Omental fat pad (tissue), 4 donors: ENCODE results near the gene COL6A1. TPM values are rescaled to one million over a fixed set of nuclear protein-coding genes. Genes with fewer than 3 reads are reported as not detected.
A peak's percentile ranks its signal among the peaks of the same experiment; 100 is the strongest.

Experiments
- ATAC-seq: fragments of 150-250 bp; one replicate; pipeline ENCODE4 v1.9.1; 2016; ENCODE audit warnings: mild to moderate bottlenecking, moderate library complexity; ENCODE audit not compliant: low FRiP score
- DNase-seq: peaks from one replicate; pipeline ENCODE4 v3.0.0-alpha.2; 2019; ENCODE audit warnings: low spot score
- total RNA-seq, 4 donors: library from RNA; depleted of rRNA; stranded (reverse); fragments of >200 nt; gene quantifications; one replicate each; pipeline ENCODE4 v1.1.0, GENCODE V29; 2016
- TF ChIP-seq, protein P1 (sequence below), 3 donors: fragments of 450-650 bp; IDR thresholded peaks; one replicate each; pipeline ENCODE4 v1.5.1; 2016 to 2017; ENCODE audit warnings: antibody characterized with exemption in 3 of 3, mild to moderate bottlenecking in 3 of 3, moderate library complexity in 2 of 3

The COL6A1 gene
- total RNA-seq, 4 donors from 2014 or later: 410 to 1,024 (median 521) TPM

DNA sequence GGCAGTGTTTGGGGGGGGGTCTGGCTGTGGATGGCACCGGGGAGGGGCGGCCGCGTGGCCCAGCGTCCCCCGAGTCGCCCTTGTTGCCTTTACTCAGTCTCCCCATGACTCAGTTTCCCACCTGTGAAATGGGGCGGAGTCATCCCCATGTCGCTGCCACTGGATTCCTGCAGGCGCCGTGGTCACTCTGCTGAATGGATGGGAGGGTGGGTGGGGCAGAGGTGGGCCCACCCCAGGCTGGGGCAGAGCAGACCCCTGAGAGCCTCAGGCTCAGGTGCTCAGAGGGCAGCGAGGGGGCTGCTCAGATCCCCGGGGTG lies 2.0 kb downstream of the COL6A1 start:
- no peak for DNase-seq
- no peak for ATAC-seq
- TF ChIP-seq, protein P1, sequence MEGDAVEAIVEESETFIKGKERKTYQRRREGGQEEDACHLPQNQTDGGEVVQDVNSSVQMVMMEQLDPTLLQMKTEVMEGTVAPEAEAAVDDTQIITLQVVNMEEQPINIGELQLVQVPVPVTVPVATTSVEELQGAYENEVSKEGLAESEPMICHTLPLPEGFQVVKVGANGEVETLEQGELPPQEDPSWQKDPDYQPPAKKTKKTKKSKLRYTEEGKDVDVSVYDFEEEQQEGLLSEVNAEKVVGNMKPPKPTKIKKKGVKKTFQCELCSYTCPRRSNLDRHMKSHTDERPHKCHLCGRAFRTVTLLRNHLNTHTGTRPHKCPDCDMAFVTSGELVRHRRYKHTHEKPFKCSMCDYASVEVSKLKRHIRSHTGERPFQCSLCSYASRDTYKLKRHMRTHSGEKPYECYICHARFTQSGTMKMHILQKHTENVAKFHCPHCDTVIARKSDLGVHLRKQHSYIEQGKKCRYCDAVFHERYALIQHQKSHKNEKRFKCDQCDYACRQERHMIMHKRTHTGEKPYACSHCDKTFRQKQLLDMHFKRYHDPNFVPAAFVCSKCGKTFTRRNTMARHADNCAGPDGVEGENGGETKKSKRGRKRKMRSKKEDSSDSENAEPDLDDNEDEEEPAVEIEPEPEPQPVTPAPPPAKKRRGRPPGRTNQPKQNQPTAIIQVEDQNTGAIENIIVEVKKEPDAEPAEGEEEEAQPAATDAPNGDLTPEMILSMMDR (IDR thresholded peaks at IDR 0.05): no peak

DNA sequence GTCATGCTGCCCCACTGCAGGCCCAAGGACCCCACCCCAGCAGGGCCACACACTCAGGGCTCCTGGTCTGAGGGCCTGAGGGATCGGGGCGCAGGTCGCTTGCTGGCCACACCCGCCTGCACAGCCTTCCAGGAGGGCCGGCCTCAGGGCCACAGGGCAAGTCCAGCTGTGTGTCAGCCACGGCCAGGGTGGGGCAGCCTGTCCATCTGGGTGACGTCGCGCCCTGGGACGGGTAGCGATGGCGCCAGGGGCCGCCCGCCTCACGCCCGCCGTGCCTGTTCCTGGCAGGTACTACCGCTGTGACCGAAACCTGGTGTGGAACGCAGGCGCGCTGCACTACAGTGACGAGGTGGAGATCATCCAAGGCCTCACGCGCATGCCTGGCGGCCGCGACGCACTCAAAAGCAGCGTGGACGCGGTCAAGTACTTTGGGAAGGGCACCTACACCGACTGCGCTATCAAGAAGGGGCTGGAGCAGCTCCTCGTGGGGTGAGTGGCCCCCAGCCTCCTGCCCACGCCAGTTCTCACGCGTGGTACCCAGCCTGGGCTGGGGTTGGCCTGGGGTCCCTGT lies 2.5 kb downstream of the COL6A1 start:
- peak; percentile 13 for ATAC-seq
- DNase-seq: no peak
- TF ChIP-seq, protein P1 (IDR thresholded peaks at IDR 0.05): no peak

DNA sequence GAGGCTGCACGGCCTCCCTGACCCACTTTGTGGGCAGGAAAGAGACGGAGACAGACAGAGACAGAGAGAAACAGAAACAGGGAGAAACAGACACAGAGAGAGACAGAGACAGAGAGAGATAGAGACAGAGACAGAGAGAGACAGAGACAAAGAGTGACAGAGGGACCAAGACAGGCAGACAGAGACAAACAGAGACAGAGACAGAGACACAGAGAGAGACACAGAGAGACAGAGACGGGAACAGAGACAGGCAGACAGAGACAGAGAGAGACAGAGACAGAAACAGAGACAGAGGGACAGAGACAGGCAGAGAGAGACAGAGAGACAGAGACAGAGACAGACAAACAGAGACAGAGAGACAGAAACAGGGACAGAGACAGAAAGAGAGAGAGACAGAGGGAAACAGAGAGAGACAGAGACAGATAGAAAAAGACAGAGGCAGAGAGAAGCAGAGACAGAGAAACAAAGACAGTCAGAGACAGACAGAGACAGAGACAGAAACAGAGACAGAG lies 3.1 kb downstream of the COL6A1 start:
- DNase-seq (no peak), ATAC-seq (no peak)
- TF ChIP-seq, protein P1 (IDR thresholded peaks at IDR 0.05): no peak

DNA sequence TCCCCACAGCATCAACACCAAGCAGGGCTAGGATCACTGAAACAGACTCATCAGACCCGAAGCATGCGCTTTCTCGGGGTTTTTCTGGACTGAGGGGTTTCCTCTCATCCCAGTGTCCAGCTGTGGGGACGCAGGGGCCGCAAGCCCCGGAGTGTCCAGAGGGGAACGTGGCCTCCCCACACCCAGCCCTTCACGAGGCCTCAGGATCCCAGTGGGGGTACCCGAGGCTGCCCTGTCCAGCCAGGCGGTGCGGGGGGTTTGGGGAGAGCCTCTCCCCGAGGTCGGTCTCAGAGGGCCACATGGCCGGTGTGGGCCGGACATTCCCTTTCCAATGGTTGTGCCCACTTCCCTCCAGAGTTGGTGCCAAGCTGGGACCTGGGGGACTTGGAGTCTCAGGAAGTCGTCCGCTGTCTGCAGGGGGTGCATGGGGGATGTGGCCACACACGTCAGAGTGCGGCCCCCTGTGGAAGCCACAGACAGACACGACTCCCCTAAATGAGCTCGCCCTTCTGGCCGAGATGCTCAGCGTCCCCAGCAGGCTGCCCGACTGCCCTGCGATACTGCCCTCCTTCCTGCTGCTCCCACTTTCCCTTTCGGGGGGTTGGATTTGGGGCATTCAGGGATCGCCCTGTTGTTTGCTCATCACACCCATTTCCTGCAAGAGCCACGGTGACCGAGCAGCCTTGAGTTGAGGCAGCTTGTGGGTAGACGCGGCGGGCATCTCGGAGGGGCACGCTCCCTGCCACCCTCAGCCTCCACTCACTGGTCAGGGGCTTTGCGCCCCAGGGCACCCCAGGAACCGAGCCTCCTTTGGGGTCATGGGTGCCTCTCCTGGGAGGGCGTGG lies 4.1 kb downstream of the COL6A1 start:
- DNase-seq (no peak), ATAC-seq (no peak)
- TF ChIP-seq, protein P1 (IDR thresholded peaks at IDR 0.05): no peak

DNA sequence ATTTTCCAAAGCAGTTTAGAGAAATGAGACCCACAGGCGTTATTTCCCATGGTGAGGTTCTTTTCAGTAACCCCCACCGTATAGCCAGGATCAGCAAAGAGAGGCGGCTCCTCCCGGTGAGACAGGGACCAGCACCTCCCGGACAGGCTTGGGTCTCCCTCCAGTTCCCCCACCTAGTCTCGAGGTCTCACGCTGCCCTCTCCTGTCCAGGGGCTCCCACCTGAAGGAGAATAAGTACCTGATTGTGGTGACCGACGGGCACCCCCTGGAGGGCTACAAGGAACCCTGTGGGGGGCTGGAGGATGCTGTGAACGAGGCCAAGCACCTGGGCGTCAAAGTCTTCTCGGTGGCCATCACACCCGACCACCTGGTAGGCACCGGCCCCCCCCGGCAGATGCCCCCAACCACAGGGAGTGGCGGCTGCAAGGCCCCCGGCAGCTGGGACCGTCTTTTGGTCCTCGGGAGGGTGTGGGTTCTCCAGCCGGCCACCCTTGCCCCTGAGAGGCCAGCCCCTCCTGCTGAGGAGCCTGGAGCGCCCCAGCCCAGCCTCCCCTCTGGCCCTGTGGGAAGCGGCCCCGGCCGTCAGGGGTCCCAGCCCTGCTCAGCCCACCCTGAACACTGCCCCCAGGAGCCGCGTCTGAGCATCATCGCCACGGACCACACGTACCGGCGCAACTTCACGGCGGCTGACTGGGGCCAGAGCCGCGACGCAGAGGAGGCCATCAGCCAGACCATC lies 4.9 kb downstream of the COL6A1 start:
- ATAC-seq: no peak
- TF ChIP-seq, protein P1 (IDR thresholded peaks at IDR 0.05): no peak
- no peak for DNase-seq

DNA sequence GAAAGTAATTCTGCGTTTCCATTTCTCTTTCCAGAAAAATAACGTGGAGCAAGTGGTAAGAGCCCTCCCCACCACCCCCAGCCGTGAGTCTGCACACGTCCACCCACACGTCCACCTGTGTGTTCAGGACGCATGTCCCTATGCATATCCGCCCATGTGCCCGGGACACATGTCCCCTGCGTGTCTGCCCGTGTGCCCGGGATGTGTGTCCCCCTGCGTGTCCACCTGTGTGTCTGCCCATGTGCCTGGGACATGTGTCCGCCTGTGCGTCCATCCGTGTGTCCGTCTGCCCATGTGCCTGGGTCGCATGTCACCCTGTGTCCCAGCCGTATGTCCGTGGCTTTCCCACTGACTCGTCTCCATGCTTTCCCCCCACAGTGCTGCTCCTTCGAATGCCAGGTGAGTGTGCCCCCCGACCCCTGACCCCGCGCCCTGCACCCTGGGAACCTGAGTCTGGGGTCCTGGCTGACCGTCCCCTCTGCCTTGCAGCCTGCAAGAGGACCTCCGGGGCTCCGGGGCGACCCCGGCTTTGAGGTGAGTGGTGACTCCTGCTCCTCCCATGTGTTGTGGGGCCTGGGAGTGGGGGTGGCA lies 5.6 kb downstream of the COL6A1 start:
- TF ChIP-seq, protein P1 (IDR thresholded peaks at IDR 0.05): no peak
- ATAC-seq: no peak
- no peak for DNase-seq
